NB4 (cell line): ENCODE data around the gene EPG5.

ENCODE experiments used
- DNase-seq: peaks from one replicate; pipeline ENCODE4 v3.0.0; 2010; ENCODE audit warnings: low read depth
- H3K4me3 ChIP-seq: one replicate; pipeline ENCODE4 v1.5.1; 2011; ENCODE audit warnings: mild to moderate bottlenecking, low read depth, low read length, moderate library complexity
- MAX ChIP-seq: IDR thresholded peaks from 2 replicates; pipeline ENCODE4 v1.6.1; 2011; ENCODE audit warnings: low read depth, low read length
- MYC ChIP-seq: IDR thresholded peaks from 2 replicates; pipeline ENCODE4 v1.6.1; 2011; ENCODE audit warnings: low read depth, low read length
- POLR2A ChIP-seq: IDR thresholded peaks from 2 replicates; pipeline ENCODE4 v1.6.1; 2011; ENCODE audit warnings: mild to moderate bottlenecking; ENCODE audit not compliant: insufficient read length; ENCODE audit errors: extremely low read depth
- TF ChIP-seq, protein P1 (sequence below): IDR thresholded peaks from one replicate; pipeline ENCODE4 v1.5.1; 2012; ENCODE audit warnings: low read depth, low read length

EPG5 gene

GRCh38 chr18:45860492-45860891, 106.6 kb downstream of the EPG5 start:
- H3K4me3 ChIP-seq = no peak overlapping the region
- TF ChIP-seq MYC (no peak), POLR2A (no peak), MAX (no peak)
- TF ChIP-seq, protein P1, sequence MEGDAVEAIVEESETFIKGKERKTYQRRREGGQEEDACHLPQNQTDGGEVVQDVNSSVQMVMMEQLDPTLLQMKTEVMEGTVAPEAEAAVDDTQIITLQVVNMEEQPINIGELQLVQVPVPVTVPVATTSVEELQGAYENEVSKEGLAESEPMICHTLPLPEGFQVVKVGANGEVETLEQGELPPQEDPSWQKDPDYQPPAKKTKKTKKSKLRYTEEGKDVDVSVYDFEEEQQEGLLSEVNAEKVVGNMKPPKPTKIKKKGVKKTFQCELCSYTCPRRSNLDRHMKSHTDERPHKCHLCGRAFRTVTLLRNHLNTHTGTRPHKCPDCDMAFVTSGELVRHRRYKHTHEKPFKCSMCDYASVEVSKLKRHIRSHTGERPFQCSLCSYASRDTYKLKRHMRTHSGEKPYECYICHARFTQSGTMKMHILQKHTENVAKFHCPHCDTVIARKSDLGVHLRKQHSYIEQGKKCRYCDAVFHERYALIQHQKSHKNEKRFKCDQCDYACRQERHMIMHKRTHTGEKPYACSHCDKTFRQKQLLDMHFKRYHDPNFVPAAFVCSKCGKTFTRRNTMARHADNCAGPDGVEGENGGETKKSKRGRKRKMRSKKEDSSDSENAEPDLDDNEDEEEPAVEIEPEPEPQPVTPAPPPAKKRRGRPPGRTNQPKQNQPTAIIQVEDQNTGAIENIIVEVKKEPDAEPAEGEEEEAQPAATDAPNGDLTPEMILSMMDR = no peak
- DNase-seq = no peak

- no peak for DNase-seq
- no peak overlapping the region for H3K4me3 ChIP-seq
- no peak for TF ChIP-seq POLR2A
- no peak for TF ChIP-seq MYC
- TF ChIP-seq, protein P1 = no peak
- TF ChIP-seq MAX = no peak
Observed at GRCh38 chr18:45859334-45859733, 107.8 kb downstream of the EPG5 start.

DNA sequence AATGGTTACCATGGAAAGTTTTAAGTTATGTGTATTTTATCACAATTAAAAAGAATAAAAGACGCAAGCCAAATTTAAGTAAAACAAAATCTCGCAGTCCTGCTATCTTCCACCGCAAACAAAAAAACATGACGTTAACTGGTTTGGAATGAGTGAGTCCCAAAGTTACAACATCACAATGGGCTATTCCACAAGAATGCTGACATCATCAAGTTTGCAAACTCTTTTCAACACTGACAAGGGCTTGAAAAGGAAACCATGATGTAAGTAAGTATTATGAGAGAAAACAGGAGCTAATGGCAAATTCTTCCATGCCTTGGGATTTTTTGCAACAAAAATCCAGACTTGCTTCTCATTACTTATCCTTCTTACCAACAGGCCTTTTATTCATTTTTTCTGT, 110.6 kb downstream of the EPG5 start:
- no peak for DNase-seq

DNA sequence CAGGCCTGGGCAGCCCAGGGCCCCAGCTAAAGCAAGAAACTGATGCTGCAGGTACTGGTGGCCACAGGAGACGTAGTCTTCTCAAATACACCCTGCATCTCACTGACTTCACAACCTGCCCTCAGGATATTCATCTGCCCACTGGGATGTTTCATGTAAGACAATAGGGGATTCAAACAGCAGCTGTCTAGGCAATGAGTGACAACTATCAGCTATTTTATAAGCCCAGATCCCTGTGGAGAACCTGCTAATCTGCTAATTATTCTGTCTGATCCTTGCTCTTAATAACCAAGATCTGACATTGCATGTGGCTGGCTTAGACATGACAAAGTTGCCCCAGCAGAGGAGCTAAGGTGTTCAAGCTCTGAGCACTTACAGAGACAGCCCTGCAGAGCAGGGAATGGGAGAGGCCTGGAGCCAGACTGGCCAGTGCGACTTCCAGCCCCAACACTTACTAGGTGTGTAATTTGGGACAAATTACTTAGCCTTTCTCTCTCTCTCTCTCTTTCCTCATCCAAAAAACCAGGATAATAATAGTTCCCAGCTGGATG, 113.0 kb downstream of the EPG5 start:
- no peak overlapping the region for H3K4me3 ChIP-seq
- TF ChIP-seq POLR2A = no peak
- no peak for TF ChIP-seq MYC
- TF ChIP-seq MAX = no peak
- TF ChIP-seq, protein P1 = no peak
- no peak for DNase-seq

More for the DNA sequence above, 110.6 kb downstream of the EPG5 start:
- H3K4me3 ChIP-seq = no peak overlapping the region
- TF ChIP-seq, protein P1 = no peak
- no peak for TF ChIP-seq MAX
- no peak for TF ChIP-seq POLR2A
- TF ChIP-seq MYC = no peak

DNA sequence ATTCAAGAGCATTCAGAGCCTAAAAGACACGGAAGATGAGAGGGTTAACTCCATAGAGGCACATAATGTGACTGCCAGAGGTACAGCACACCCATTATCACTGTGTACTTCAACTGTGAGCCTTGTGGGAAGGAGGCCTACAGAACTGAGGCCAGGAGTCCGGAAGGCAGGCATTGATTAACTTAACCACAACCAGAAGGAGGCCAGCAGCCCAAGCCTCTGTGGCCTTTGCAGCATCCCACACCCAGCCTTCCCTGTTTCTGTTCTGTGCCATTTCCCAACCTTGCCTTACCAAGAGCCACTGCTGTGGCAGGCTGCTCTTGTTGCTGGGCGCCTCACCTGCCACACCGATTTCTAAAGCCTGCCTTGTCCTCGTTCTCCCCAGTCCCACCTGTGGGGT, 114.5 kb downstream of the EPG5 start:
- no peak for TF ChIP-seq MYC
- no peak for TF ChIP-seq POLR2A
- TF ChIP-seq MAX = no peak
- TF ChIP-seq, protein P1 = no peak
- H3K4me3 ChIP-seq = no peak overlapping the region
- DNase-seq = no peak
